A549 (cell line): ENCODE measurements around the gene MYO6.

Experiments
- CBX2 ChIP-seq: fragments of 200-600 bp; sonication (generic); IDR thresholded peaks from 2 replicates; pipeline ENCODE4 v1.6.1; 2016; ENCODE audit warnings: low read depth, mild to moderate bottlenecking, borderline replicate concordance
- POLR2A ChIP-seq: IDR thresholded peaks from 2 replicates; pipeline ENCODE4 v1.6.1; 2012; ENCODE audit warnings: mild to moderate bottlenecking, low read length
- TF ChIP-seq, protein P1 (sequence below): fragments of >200 bp; sonication (Bioruptor Twin); formaldehyde crosslinking; IDR thresholded peaks from 3 replicates; pipeline ENCODE4 v1.5.1; 2016
- TF ChIP-seq, protein P2 (sequence below): fragments of 150-350 bp; IDR thresholded peaks from 2 replicates; pipeline ENCODE4 v1.6.1; 2014; ENCODE audit warnings: low read depth, mild to moderate bottlenecking, low read length

DNA sequence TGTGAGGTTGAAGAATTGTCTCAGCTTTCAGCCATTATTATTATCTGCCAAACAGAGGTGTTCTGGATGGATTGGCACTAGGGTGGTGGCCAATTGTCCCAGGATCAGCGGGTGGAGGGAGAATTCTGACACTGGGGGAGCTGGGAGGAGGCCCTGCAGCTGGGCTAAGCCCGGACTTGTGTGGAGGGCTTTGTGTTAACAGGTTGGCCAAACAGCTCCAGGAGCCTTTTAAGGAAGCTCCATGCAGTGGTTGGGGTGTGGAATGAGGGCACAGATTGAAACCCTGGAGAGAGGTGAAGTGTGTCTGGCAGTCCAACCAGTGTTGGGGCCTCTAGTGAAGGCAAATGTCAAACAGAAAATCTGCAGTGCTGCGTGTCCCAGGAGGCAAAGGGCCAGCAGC lies 187.6 kb downstream of the MYO6 start:
- TF ChIP-seq, protein P1, sequence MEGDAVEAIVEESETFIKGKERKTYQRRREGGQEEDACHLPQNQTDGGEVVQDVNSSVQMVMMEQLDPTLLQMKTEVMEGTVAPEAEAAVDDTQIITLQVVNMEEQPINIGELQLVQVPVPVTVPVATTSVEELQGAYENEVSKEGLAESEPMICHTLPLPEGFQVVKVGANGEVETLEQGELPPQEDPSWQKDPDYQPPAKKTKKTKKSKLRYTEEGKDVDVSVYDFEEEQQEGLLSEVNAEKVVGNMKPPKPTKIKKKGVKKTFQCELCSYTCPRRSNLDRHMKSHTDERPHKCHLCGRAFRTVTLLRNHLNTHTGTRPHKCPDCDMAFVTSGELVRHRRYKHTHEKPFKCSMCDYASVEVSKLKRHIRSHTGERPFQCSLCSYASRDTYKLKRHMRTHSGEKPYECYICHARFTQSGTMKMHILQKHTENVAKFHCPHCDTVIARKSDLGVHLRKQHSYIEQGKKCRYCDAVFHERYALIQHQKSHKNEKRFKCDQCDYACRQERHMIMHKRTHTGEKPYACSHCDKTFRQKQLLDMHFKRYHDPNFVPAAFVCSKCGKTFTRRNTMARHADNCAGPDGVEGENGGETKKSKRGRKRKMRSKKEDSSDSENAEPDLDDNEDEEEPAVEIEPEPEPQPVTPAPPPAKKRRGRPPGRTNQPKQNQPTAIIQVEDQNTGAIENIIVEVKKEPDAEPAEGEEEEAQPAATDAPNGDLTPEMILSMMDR: no peak
- TF ChIP-seq POLR2A (no peak), CBX2 (no peak)
- TF ChIP-seq, protein P2, sequence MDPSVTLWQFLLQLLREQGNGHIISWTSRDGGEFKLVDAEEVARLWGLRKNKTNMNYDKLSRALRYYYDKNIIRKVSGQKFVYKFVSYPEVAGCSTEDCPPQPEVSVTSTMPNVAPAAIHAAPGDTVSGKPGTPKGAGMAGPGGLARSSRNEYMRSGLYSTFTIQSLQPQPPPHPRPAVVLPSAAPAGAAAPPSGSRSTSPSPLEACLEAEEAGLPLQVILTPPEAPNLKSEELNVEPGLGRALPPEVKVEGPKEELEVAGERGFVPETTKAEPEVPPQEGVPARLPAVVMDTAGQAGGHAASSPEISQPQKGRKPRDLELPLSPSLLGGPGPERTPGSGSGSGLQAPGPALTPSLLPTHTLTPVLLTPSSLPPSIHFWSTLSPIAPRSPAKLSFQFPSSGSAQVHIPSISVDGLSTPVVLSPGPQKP: no peak
